Activated naive CD4-positive, alpha-beta T cell treated with anti-CD3 and anti-CD28 coated beads, Interleukin-2, amount 50 U/mL, for 24 hours (primary cell): ENCODE data around the gene ANO8.

Source experiments
- H3K27ac Mint-ChIP-seq: one replicate; pipeline ENCODE4 v1.8.0; 2021; ENCODE audit warnings: mild to moderate bottlenecking, mixed read lengths
- H3K27me3 Mint-ChIP-seq: one replicate; pipeline ENCODE4 v1.8.0; 2021; ENCODE audit warnings: mixed read lengths
- H3K36me3 Mint-ChIP-seq: one replicate; pipeline ENCODE4 v1.8.0; 2021; ENCODE audit warnings: mixed read lengths
- H3K4me1 Mint-ChIP-seq: one replicate; pipeline ENCODE4 v1.8.0; 2021; ENCODE audit warnings: mixed read lengths
- H3K4me3 Mint-ChIP-seq: one replicate; pipeline ENCODE4 v1.8.0; 2021; ENCODE audit warnings: mild to moderate bottlenecking, mixed read lengths
- H3K9me3 Mint-ChIP-seq: one replicate; pipeline ENCODE4 v1.8.0; 2021; ENCODE audit warnings: mixed read lengths

Gene ANO8

DNA sequence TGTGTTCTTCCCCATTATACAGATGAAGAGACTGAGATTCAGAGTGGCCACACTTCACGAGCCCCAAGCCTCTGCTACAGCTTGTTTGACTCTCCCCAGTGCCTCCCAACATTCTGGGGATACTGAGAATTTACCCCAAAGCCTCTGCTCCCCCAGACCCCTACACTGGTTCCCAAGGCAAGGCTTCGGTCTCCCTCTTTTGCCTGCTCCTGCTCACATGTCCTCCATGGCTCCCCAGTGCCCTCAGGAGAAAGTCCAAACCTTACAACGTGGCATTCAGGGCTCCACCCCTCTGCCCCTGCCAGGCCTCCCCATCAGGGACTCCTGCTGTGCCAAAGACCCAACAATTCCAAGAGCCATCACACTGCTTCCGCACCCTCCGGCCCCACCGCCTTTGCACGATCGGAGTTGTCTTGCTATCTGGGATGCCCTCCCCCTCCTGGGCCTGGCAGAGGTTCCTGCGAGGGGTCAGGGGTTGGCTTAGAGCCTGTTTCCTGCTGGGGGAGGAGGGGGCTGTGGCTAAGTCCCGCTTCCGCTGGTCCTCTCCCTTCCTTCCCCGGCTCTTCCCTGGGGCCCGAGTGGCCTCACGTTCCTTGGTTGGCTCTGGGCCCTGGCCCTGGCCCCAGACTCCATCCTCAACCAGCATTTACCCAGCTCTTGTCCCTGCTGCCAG is 18.1 kb upstream of the ANO8 start:
- Mint-ChIP-seq H3K27me3 (peaks cover 9% of the 10 kb centered on the region), H3K36me3 (no peaks in the 10 kb centered on the region)

DNA sequence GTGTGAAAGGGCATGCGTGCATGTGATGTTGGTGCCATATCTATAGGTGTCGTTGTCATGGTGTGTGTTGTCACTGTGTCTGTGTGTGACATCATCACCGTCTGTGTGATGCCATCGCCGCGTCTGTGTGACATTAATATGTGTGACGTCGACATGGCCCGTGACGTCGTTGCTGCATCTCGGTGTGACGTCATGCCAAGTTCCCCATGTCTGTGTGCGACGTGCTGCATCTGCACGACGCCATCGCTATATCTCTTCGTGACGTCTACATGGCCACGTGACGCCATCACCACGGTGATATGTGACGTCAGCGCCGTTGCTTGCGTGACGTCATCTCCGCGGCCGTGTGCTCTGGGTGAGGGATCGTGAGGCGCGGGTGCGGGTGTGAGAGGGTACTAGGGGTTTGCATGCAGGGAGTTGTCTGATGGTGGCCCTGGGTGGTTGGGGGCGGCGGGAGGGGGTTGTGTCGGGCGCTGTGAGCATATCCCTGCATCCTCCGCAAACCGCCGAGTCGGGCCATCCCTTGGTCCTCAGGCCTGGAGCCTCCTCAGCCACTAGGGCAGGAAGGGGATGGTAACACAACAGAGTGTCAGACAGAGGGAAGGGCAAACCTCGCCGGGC is 17.3 kb upstream of the ANO8 start:
- H3K27me3 Mint-ChIP-seq, result peaks cover 10% of the 10 kb centered on the region
- no peaks in the 10 kb centered on the region for H3K9me3 Mint-ChIP-seq
- H3K4me1 Mint-ChIP-seq, result no peaks in the 10 kb centered on the region
- H3K4me3 Mint-ChIP-seq, result no peak overlapping the region
- H3K27ac Mint-ChIP-seq, result no peak overlapping the region
- no peaks in the 10 kb centered on the region for H3K36me3 Mint-ChIP-seq

More for the DNA sequence above, 18.1 kb upstream of the ANO8 start:
- no peaks in the 10 kb centered on the region for H3K9me3 Mint-ChIP-seq
- no peak overlapping the region for H3K4me3 Mint-ChIP-seq
- H3K4me1 Mint-ChIP-seq, result no peaks in the 10 kb centered on the region
- no peak overlapping the region for H3K27ac Mint-ChIP-seq

DNA sequence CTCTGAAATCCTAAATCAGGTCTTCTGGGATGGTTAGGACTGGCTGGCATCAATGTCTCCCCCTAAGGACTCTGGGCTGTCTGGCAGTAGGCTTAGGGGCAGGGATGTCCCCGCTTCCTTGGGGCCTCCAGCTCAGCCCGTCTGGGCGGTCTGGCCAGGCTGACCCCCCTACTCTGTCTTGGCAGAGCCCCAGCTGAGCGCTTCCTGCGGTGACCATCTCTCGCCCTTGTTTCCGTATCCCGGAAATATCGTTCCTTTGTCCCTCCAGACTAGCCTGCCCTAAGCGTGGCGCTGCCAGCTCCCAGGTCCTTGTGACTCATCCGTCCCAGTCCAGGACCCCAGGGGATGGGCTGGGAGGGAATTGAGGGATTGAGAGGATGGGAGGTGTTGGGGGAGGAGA is 14.0 kb upstream of the ANO8 start:
- no peaks in the 10 kb centered on the region for H3K9me3 Mint-ChIP-seq
- no peak overlapping the region for H3K4me3 Mint-ChIP-seq
- peaks cover 10% of the 10 kb centered on the region for H3K27me3 Mint-ChIP-seq

DNA sequence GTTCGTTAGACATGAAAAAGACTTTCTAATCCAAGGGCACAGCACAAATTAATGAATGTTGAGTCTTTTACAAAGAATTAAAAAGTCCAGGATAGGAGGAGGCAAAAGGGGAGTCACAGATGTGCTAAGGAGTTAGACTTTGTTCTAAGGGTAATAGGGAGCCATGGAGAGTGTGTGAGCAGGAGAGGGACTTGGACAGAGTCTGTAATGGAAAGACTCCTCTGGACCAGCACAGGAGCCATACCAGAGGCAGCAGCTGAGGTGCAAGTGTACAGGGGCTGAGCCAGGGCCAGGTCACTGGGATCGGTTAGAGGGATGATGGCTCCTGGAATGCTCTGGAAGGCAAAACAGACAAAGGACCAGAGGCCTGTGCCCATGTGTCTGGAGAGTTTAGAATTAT is 13.2 kb upstream of the ANO8 start:
- Mint-ChIP-seq H3K4me3 (no peak overlapping the region), H3K27ac (no peak overlapping the region), H3K27me3 (peaks cover 9% of the 10 kb centered on the region), H3K4me1 (peaks cover 6% of the 10 kb centered on the region), H3K9me3 (no peaks in the 10 kb centered on the region), H3K36me3 (no peaks in the 10 kb centered on the region)

More for the DNA sequence above, 14.0 kb upstream of the ANO8 start:
- Mint-ChIP-seq H3K4me1 (peaks cover 6% of the 10 kb centered on the region), H3K27ac (no peak overlapping the region), H3K36me3 (no peaks in the 10 kb centered on the region)

DNA sequence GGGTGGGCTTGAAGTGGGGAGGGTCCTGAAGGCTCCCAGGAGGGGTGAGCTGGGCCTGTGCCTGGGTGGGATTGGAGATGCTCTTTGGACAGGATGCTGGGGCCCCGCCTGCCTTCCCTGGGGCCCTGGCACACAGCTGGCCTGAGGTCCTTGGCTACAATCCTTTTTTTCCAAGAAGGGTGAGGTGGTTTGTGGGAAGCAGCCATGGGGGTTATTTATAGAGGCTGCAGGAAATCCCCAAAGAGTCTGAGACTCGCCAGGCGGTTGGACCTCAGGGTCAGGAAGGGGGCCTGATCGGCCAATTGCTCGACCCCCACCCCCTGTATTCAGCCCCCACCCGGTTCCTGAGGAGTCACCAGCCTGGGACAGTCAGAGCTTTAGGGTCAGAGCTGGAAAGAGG is 12.7 kb upstream of the ANO8 start:
- no peak overlapping the region for H3K4me3 Mint-ChIP-seq
- no peaks in the 10 kb centered on the region for H3K36me3 Mint-ChIP-seq
- peaks cover 6% of the 10 kb centered on the region for H3K4me1 Mint-ChIP-seq
- H3K27ac Mint-ChIP-seq, result no peak overlapping the region
- H3K9me3 Mint-ChIP-seq, result no peaks in the 10 kb centered on the region
- peaks cover 9% of the 10 kb centered on the region for H3K27me3 Mint-ChIP-seq

DNA sequence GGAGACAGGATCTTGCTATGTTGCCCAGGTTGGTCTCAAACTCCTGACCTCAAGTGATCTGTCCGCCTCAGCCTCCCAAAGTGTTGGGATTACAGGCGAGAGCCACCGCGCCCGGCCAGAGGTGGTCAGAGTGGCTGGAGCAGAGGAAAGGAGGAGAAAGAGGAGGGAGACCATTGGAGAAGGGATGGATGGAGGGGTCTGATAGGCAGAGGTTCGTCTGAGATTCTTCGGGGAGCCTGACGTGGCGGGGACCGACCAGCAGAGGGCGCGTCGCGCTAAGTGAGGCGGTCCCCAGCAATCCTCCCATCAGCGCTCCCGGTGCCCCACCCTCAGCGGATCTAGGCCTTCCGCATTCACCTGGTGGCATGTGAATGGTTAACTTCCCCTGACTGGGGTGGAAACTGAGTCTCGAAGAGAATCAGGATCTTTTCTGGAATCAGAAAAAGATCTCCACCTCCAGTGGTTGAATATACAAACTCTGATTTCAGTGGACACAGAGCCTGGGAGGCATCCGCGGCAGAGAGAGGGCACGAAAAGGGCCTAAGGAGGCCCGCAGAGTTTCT is 11.5 kb upstream of the ANO8 start:
- Mint-ChIP-seq H3K4me1 (peaks cover 6% of the 10 kb centered on the region), H3K27ac (no peak overlapping the region), H3K4me3 (no peak overlapping the region), H3K36me3 (no peaks in the 10 kb centered on the region), H3K27me3 (peaks cover 5% of the 10 kb centered on the region), H3K9me3 (no peaks in the 10 kb centered on the region)

DNA sequence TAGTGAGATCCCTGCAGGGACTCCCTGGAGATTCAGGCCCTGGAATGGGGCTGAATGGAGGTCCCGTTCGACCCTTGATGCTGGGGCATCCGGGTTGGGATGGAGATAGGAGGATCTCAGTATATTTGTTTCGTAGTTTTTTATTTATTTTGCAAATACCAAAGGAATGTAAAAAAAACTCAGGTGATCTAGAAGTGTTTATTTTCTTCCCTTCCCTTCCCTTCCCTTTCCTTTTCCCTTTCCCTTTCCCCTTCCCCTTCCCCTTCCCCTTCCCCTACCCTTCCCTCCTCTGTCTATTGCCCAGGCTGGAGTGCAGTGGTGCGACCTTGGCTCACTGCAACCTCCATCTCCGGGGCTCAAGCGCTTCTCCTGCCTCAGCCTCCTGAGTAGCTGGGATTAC is 7.2 kb upstream of the ANO8 start:
- Mint-ChIP-seq H3K9me3 (no peaks in the 10 kb centered on the region), H3K36me3 (no peaks in the 10 kb centered on the region), H3K4me3 (no peak overlapping the region), H3K4me1 (peaks cover 11% of the 10 kb centered on the region), H3K27ac (no peak overlapping the region), H3K27me3 (no peaks in the 10 kb centered on the region)

DNA sequence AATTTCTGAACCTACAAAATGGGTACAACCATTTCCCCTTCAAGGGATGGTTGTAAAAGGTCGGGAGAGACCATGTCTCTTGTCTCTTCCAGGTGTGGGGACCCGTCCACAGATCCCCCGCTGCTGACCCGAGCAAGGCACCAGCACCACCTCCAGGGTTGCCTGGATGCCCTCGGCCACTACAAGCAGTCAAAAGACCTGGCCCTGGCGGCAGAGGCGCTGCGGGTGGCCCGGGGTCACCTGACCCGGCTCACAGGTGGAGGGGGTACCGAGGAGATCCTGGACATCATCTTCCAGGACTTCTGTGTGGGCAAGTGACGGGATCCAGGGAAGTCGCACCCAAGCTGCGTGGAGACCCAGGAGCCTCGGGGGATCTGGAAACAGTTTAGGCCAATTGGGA is 6.7 kb upstream of the ANO8 start:
- Mint-ChIP-seq H3K27ac (no peak overlapping the region), H3K36me3 (no peaks in the 10 kb centered on the region), H3K27me3 (no peaks in the 10 kb centered on the region), H3K4me3 (no peak overlapping the region), H3K4me1 (peaks cover 10% of the 10 kb centered on the region), H3K9me3 (no peaks in the 10 kb centered on the region)

DNA sequence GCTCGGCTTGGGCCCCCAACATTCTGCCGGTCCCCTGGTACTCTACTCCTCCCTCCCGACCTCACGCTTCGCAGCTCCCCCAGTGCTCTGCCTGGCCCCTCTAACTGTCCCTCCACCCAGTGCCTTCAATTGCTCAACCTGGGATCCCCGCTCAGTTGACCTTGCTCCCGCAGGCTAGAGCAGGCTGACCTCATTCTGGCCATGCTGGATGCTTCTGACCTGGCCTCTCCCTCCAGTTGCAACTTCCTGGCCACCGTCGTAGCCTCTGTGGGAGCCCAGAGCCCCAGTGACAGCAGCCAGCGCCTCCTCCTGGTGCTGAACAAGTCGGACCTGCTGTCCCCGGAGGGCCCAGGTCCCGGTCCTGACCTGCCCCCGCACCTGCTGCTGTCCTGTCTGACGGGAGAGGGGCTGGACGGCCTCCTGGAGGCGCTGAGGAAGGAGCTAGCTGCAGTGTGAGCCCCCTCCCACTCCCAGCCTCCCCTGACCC is 6.3 kb upstream of the ANO8 start:
- no peaks in the 10 kb centered on the region for H3K9me3 Mint-ChIP-seq
- no peak overlapping the region for H3K27ac Mint-ChIP-seq
- H3K27me3 Mint-ChIP-seq, result no peaks in the 10 kb centered on the region
- no peaks in the 10 kb centered on the region for H3K36me3 Mint-ChIP-seq
- H3K4me1 Mint-ChIP-seq, result peaks cover 5% of the 10 kb centered on the region
- no peak overlapping the region for H3K4me3 Mint-ChIP-seq

DNA sequence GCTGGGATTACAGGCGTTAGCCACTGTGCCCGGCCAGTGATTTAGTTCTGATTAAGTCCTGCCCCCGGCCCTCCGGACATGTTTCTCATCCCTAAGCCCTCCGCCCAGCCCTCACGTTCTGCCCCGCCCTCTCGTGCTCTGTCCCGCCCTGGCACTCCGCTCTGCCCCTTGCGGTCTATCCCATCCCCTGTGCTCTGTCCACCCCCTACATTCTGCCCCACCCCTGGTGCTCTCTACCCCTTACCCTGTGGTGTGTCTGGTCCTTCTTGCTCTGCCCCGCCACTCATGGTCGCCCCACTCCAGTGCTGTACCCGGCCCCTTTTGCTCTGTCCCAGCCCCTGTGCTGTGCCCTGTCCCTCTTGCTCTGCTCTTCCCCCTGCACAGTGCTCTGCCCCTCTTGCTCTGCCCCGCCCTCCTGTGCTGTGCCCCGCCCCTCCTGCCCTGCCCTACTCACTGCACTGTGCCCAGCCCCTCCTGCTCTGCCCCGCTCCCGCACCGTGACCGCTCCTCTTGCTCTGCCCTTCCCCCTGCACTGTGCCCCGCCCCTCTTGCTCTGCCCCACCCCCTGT is 5.7 kb upstream of the ANO8 start:
- H3K36me3 Mint-ChIP-seq, result no peaks in the 10 kb centered on the region
- peaks cover 4% of the 10 kb centered on the region for H3K4me1 Mint-ChIP-seq
- no peak overlapping the region for H3K4me3 Mint-ChIP-seq
- no peak overlapping the region for H3K27ac Mint-ChIP-seq
- H3K9me3 Mint-ChIP-seq, result no peaks in the 10 kb centered on the region
- H3K27me3 Mint-ChIP-seq, result no peaks in the 10 kb centered on the region

DNA sequence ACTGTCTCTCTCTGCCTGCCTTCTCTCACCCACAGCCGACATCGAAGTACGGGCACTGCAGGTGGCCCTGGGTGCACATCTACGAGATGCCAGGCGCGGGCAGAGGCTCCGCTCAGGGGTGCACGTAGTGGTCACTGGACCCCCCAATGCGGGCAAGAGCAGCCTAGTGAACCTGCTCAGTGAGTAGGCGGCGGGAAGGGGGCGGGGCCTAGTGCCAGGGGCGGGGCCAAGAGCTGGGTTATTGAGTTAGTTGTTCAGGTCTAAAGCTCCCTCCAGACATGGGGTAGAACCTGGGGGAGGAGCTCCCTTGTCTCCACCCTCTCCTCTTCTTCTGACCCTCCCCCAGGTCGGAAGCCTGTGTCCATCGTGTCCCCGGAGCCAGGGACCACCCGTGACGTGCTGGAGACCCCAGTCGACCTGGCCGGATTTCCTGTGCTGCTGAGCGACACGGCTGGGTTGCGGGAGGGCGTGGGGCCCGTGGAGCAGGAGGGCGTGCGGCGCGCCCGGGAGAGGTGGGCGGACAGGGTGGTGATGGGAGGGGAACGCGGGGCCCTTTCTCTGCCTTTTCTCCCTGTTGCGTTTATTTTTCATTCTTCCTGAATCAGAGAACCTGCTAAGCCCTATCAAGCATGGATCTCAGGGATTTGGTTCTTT is 4.6 kb upstream of the ANO8 start:
- peak overlapping the region; percentile 88 for H3K4me3 Mint-ChIP-seq
- peaks cover 13% of the 10 kb centered on the region for H3K4me1 Mint-ChIP-seq
- H3K36me3 Mint-ChIP-seq, result no peaks in the 10 kb centered on the region
- no peak overlapping the region for H3K27ac Mint-ChIP-seq
- no peaks in the 10 kb centered on the region for H3K9me3 Mint-ChIP-seq
- no peaks in the 10 kb centered on the region for H3K27me3 Mint-ChIP-seq

DNA sequence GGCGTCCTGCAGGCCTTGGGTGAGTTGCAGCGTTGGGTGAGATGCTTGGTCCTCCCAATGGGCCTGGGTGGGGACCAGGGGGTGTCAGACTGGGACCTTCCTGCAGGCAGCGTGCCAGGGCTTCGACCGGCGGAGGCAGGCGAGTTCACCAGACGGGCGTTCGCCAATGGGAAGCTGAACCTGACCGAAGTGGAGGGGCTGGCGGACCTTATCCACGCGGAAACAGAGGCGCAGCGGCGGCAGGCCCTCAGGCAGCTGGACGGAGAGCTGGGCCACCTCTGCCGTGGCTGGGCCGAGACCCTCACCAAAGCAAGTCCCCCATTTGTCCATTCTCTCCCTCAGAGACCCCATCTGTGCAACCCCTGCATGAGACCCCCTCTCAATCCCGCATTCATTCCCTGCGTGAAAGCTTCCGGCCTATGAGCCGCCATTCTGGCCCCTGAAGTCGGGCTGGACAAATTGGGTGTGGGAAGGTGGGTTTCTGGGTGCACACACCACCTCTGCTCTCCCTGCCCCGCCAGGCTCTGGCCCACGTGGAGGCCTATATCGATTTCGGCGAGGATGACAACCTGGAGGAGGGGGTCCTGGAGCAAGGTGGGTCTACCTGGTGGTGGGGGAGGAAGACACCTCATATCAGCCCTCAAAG is 3.9 kb upstream of the ANO8 start:
- H3K36me3 Mint-ChIP-seq, result no peaks in the 10 kb centered on the region
- H3K9me3 Mint-ChIP-seq, result no peaks in the 10 kb centered on the region
- no peak overlapping the region for H3K27ac Mint-ChIP-seq
- peak overlapping the region; percentile 88 for H3K4me3 Mint-ChIP-seq
- no peaks in the 10 kb centered on the region for H3K27me3 Mint-ChIP-seq
- peaks cover 18% of the 10 kb centered on the region for H3K4me1 Mint-ChIP-seq

DNA sequence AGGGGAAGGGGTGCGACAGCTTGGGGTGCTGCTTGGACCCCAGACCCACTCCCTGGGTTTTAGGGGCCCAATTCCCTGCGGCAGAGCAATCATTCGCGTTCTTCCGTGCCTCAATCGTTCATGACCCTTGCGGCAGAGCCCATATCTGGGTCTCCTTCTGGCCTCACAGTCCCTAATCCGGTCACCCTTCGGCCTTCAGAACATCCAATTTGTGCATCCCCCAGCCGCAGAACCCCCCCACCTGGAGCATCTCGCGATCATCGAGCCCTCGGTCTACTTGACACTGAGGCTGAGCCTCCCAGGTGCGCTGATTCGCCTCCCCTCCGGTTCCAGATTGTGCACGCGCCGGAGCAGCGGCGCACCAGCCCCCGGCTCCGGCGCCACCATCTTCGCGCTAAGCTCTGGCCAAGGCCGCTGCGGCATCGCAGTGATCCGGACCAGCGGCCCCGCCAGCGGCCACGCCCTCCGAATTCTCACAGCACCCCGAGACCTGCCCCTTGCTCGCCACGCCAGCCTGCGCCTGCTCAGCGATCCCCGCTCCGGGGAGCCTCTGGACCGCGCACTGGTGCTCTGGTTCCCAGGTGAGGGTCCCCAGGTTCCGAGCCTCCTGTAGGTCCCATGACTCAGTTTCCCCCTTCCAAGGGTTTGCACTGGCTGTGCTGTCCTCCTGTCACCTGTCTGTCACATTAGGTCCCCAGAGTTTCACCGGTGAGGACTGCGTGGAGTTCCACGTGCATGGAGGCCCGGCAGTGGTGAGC is 3.2 kb upstream of the ANO8 start:
- peak overlapping the region; percentile 88 for H3K4me3 Mint-ChIP-seq
- peak overlapping the region; percentile 84 for H3K27ac Mint-ChIP-seq
- H3K9me3 Mint-ChIP-seq, result no peaks in the 10 kb centered on the region
- no peaks in the 10 kb centered on the region for H3K27me3 Mint-ChIP-seq
- no peaks in the 10 kb centered on the region for H3K36me3 Mint-ChIP-seq
- peaks cover 22% of the 10 kb centered on the region for H3K4me1 Mint-ChIP-seq

DNA sequence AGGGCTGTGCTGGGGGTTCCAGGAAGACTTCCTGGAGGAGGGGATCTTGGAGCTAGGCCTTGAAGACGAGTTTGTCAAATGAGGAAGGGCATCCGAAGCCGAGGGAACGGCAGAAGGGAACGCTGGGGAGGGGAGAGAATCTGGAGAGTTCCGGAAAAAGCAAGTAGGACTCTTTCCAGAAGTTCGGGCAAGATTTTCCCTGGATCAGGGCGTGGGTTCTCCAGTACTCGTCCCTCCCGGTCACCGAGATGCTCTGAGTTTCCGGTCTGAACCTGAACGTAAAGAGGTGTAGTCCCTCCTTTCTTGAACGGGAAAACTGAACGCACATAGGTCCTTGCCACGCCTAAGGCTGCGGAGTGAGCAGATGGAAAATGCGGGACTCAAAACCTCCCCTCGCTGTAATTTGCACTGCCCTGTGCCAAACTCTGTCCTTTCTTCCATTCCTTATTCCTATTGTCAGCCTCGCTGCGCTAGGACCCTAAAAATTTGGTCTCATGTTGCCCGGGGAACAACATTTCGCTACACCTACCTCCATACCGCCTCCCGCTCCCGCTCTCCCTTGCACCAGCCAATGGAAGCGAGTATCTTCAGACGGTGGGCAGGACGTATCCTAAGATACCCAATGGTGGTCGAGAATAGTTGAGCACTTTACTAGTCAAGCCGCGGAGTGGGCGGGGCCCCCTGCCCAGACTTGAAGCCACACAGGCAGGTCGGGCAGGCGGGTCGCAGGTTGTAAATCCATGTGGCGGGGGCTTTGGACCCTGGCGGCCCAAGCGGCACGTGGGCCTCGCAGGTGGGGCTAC is 2.4 kb upstream of the ANO8 start, which contains the start of gene GTPBP3:
Gene GTPBP3 (plus strand): TSS at position 682 of the 803 bp plus-strand sequence. CDS start 59 bp downstream, at position 741.
- Mint-ChIP-seq H3K4me3 (peak within 1 kb of the TSS; percentile 88), H3K9me3 (no peaks in the 10 kb centered on the region), H3K36me3 (no peaks in the 10 kb centered on the region), H3K27me3 (no peaks in the 10 kb centered on the region), H3K4me1 (peaks cover 26% of the 10 kb centered on the region), H3K27ac (peak within 1 kb of the TSS; percentile 84)
